ENCODE measurements around the gene RPS15.
A peak's percentile ranks its signal among the peaks of the same experiment; 100 is the strongest.
"Not testable (repeated sequence)": the region's sequence is repeated elsewhere in the genome, so short reads cannot be mapped to it uniquely, and the experiment has no call there.

The RPS15 gene

DNA sequence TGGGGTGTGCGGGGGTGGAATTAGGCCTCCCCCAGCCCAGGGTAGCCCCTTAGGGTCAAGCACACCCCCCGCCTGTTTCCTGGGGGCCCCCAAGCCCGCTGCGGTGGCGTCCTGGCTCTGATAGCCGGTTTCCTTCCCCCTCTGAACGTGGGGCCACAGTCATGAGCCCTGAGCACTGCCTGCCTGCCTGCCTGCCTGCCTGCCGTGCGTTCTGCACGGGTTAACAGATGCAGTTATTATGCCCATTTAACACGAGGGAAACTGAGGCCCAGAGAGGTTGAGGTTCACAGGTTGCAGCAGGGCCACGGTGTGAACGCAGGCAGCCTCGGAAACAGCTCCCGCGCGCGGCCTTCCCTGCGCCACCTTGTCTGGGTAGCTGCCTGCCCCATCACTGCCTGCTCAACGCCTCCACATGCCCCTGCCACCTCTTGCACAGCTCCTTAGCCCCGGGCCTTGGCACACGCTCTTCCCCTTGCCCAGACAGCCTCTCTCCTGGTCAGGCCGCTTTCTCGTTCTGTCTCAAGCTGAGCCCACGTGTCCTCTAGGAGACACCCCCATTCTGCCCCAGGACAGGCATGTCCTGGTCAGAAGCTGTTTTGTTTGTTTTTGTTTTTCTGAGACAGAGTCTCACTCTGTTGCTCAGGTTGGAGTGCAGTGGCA is 35.7 kb upstream of the RPS15 start:
- no peak for DNase-seq (ENCODE audit: low spot score)

- peak; percentile 98 for DNase-seq (ENCODE audit: low spot score)
These were observed 31.2 kb upstream of the RPS15 start for GRCh38 chr19:1406774-1407527.

DNA sequence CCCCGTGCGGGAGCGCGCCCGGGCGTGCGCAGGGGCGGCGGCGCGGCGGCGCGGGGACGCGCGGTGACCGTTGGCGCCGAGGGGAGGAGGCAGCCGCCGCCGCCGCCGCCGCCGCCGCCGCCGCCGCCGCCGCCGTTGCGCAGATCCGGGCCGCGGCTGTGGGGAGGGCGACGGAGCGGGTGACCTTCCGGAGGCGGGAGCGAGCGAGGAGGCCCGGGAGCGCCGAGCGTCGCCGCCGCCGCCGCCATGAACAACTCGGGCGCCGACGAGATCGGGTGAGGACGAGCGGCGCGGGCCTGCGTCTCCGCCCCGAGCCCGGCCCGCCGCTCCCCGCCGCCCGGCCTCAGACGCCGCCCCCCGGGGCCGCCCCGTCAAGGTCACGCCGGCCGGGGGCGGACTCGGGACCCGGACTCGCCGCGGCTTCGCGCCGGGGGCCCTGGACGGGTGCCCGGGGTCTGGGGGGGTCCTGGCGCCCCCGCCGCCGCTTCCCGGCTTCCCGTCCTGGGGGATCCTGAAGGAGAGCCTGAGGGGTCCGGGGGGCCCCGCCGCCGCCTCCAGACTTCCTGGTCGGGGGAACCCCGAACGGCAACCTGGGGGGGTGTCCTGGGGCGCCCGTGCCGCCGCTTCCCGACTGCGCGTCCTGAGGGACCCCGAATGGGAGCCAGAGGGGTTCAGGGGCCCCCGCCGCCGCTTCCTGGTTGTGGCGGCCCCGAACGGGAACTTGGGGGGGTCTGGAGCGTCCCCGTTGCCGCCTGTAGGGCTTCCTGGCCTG is 30.5 kb upstream of the RPS15 start, which contains the start of gene DAZAP1:
Gene DAZAP1 (plus strand): TSS at position 59 of the 772 bp plus-strand sequence. CDS start 188 bp downstream, at position 247.
- peak; percentile 68 for DNase-seq (ENCODE audit: low spot score)

- DNase-seq (ENCODE audit: low spot score) = peak; percentile 55
These were observed 29.6 kb upstream of the RPS15 start for GRCh38 chr19:1408300-1409203.

DNA sequence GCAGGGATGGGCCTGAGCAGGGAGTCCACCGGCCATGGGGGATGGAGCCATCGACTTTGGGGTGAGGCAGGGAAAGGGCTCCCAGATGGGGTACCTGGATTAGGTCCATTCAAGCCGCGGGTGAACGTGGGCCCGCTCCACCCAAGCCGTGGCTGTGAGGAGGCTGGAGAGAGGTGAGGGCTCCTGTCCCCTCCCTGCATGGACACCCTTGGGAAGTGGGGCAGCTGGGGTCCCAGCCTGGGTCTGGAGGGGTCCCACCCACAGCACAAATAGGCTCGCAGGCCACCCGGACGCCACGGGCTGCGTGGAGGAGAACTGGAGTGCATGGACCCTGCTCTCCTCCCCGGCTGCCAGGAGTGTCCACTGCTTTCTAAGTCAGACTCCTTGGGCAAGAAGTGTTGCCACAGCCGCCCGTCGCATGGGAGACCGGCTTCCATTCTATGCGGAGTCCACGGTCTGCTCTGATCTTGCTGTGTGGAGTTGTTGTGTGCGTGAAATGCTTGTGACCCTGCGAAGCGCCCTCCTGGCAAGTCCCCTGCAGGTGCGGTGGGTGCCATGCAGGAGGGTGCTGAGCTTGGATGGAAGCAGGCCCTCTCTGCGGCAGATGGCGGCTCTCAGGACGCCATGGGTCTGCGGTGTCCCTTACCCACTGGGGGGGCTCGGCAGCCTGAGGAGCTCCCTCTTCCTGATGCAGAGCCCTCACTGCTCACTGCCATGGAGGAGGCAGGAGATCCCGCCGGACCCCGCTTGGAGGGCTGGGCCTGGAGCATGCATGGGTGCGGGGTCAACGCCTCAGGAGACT is 28.8 kb upstream of the RPS15 start:
- DNase-seq (ENCODE audit: low spot score) = no peak

GRCh38 chr19:1410136-1410786 is 27.9 kb upstream of the RPS15 start:
- DNase-seq (ENCODE audit: low spot score) = no peak

- DNase-seq (ENCODE audit: low spot score) = no peak
These were observed 27.4 kb upstream of the RPS15 start for GRCh38 chr19:1410789-1411188.

DNA sequence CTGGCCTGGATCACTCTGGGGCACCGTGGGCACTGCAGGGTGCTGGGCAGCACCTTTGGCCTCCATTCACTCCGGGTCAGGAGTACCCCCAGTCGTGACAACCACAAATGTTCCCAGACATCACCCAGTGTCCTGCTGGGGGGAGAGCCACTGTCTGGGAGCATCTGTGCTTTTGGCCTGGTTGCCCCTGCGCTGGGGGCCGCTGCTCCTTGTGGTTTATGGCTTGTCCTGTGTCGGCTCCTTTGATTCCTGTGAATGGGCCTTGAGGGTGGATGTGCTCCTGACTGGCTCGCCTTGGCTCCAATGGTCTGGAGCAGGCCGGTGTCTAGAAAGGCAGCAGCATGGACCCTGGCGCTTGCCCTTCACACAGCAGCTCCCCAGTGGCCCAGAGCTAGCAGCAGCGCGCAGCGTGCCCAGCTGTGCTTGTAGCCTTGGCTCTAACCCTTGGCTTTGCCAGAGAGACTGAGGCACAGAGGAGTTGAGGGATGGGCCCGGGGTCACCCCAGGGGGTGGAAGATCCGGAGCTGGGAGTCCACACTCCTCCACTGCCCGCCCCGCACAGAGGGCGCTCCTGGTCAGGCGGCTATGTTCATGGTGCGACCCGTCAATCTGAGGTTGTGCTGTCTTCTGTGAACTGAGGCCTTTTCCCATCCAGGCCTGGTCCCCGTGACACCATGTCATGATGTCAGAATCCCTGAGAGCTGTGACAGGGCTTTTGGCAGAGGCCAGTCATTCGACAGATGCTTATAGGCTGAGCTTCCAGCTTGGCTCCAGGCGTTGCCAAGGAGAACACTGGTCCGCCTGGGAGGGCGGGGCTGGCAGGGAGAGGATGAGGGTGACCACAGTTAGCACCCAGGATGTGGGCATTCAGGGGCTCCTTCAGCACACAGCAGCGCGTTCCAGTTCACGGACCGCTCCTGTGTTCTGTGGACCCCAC is 26.7 kb upstream of the RPS15 start:
- DNase-seq (ENCODE audit: low spot score) = peak; percentile 58

DNA sequence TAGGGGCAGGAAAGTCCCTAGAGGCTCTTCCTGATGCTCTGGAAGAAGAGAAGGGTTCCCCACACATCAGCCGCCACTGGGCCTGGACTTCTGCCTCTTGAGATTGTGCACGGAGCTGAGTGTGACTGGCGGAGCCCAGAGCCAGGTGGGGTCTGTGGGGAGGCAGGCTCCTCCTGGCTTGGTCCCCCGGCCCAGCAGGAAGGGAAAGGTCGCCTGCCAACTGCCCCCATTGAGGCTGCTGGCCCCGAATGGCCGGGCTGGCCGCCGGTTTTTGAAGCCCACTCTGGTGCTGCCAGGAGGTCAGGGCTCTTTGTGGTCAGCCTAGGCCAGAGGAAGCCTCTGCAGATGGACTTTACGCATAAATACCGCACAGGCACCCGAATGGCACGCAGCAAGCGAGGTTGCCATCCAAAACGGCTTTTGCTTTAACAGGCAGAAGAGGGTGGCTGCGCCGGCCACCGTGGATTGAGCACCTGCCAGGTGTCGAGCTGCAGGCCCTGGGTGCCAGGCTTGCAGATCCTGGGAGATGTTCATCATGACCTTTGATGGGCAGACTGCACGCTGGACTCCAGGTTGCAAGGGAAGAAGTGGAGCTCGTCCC is 25.8 kb upstream of the RPS15 start:
- DNase-seq (ENCODE audit: low spot score) = no peak

DNA sequence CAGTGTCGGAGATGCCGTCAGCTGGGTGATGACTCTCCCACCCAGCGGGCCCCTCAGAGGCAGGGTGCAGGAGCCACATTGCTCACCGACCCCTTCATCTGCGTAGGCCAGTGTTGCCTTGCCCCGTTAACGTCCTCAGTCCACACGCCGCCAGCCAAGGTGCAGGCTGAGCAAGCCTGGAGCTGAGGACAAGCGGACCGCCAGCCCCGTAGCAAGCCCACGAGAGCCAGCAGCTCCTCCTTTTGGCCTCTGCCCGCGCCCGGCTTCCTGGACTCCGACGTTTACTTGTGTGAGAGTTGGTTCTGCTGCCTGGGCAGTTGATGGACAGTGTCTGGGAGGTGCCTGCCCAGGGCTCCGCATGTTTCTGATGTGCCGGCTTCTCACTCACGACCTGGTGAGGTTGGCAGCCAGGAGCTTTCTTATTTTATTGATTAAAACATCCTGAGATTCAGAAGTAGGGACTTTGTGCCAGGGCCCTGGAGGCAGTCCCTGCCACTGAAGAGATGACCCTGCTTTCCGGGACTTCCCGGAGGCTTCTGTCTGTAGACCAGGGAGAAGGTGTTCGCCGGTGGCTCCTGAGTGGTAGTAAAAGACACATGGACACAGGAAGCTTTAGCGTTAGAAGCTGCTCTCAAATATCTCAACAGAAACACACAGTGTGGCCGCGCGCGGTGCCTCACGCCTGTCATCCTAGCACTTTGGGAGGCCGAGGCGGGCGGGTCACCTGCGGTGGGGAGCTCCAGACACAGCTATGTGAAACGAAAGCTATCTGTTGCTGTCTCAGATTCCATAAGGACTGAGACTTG is 25.0 kb upstream of the RPS15 start:
- DNase-seq (ENCODE audit: low spot score) = no peak

DNA sequence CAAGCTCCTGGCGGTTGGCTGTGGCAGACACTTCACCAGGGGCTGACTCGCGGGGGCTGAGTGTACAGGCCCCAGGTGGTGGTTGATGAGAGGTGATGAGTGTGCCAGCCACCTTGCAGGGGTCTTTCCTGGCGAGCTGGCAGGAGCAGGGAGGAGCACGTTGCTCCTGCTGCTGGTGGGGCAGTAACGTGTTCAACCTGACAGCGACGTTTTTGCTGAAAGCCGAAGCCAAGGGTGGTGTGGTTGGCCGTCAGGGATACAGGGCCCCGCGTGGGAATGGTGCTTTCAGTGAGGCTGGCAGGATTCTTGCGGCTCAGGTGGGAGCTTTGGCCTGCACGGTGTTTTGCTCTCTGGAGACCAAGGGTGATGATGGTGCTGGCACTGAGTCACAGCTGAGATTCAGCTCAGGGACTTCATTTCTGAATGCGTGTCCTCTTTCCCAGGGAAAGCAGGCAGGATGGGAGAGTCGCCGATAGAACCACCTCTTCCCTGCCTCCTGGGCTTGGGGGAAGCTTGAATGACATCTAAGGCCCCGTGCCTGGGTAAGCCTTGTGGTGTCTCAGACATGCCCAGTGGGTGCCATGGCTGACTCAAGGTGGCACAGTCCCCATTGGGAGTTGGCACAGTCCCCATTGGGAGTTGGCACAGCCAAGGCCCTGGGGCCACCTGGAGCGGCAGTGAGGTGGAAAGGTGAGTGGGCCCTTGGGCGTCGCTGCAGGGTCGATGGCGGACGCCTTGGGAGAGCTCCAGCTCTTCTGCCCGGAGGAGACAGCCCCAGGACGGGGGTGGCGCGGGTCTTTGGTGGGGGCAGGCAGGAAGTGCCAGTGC is 22.0 kb upstream of the RPS15 start:
- DNase-seq (ENCODE audit: low spot score) = no peak

DNA sequence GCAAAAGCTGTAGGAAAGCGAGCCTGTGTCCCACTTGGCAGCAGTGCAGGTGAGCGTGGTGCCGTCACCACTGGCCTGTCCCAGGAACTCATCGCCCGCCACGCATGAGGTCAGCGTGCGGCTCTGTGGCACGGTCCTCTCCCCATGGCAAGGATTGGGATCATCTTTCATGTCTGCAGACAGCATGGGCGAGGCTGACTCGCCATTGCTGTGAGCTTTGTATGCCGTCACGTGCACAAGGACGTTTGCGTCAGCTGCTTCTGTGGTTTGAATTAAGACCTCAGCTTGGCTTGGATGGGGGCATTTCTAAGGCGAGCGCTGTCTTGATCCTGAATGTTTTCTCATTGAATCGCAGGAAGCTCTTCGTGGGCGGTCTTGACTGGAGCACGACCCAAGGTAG is 21.1 kb upstream of the RPS15 start:
- no peak for DNase-seq (ENCODE audit: low spot score)

GRCh38 chr19:1417681-1418495 is 20.3 kb upstream of the RPS15 start:
- DNase-seq (ENCODE audit: low spot score) = no peak

DNA sequence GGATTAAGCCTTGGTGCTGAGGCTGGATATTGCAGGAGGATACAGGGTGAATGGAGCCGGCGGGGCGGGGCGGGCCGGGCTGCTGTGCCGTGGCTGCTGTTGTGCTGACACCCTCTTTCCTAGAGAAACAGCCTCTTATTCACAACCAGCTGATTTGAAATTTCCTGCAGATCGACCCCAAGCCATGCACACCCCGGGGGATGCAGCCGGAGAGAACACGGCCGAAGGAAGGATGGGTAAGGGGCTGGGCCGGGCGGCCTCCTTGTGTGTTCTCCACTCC is 19.8 kb upstream of the RPS15 start:
- no peak for DNase-seq (ENCODE audit: low spot score)

DNA sequence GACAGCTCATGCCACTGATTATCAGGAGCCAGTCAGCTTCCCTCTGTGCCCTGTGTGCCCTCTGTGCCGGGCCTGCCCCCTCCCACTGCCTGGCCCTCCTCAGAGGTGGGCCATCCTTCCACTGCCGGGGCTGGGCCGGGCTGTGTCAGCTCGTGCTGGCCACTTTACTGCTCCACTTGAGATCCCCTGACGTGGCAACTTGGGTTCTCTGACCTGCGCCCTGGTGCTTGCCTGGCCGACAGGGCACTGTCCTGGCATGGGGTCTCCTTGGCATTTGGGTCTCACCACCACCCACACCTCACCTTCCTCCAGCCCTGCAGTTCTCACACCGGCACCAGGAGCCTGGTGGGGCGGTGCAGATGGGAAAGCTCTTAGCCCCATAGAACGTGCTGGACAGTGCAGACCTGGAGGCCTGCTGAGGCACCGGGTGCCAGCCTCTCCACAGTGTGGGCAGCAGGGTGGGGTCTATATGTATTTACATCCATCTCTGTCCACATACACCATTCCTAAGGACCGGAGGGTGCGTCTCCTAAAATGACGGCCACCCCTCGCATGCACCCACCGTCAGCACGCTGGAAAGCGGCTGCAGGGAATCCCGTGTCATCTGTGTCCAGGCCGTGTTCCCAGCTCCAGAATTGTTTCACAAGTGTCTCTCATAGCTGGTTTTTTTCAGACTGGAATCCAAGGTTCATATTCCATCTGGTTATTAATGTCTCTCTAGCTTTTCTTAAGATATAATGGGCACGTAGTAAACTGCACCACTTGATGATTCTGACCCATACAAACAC is 19.1 kb upstream of the RPS15 start:
- DNase-seq (ENCODE audit: low spot score) = no peak

DNA sequence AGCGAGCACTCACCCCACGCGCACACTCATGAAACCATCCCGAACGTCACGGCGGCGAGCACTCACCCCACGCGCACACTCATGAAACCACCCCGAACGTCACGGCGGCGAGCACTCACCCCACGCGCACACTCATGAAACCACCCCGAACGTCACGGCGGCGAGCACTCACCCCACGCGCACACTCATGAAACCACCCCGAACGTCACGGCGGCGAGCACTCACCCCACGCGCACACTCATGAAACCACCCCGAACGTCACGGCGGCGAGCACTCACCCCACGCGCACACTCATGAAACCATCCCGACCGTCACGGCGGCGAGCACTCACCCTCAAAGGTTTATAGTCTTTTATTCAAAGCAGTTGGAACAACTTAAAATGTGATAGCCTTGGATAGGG is 18.1 kb upstream of the RPS15 start:
- DNase-seq (ENCODE audit: low spot score) = not testable (repeated sequence)

All from AG20443 (cell line).